Thyroid gland (tissue), 4 donors: Measurements from ENCODE around the gene NOX5. TPM values are rescaled to one million over a fixed set of nuclear protein-coding genes. Genes with fewer than 3 reads are reported as not detected.

Experiments
- DNase-seq, 2 donors: peaks; one replicate each; pipeline ENCODE4 v3.0.0-alpha.2; 2019
- H3K27ac ChIP-seq, 3 donors: fragments of 200-600 bp; sonication (generic); 1 replicate in 2 of 3; 2 replicates in 1 of 3; pipeline ENCODE4 v1.5.1; 2016 to 2019; ENCODE audit warnings: mild to moderate bottlenecking in 1 of 3, moderate library complexity in 1 of 3
- H3K27me3 ChIP-seq: fragments of 200-600 bp; sonication (generic); one replicate; pipeline ENCODE4 v1.5.1; 2019
- H3K36me3 ChIP-seq, 2 donors: fragments of 200-600 bp; sonication (generic); one replicate each; pipeline ENCODE4 v1.5.1; 2016 to 2019
- H3K4me1 ChIP-seq, 2 donors: fragments of 200-600 bp; sonication (generic); one replicate each; pipeline ENCODE4 v1.5.1; 2017 to 2019
- H3K4me3 ChIP-seq, 3 donors: fragments of 200-600 bp; sonication (generic); replicated peaks in 1 of 3; 1 replicate in 2 of 3; 2 replicates in 1 of 3; pipeline ENCODE4 v1.5.1; 2016; ENCODE audit warnings: mild to moderate bottlenecking in 1 of 3
- H3K9me3 ChIP-seq: fragments of 200-600 bp; sonication (generic); one replicate; pipeline ENCODE4 v1.5.1; 2017
- CTCF ChIP-seq, 6 experiments: fragments of 200-600 bp in 3 of 6; fragments of 450-650 bp in 3 of 6; sonication (generic) in 3 of 6; IDR thresholded peaks; one replicate each; pipeline ENCODE4 v1.5.1; 2016 to 2019; ENCODE audit warnings: antibody characterized with exemption in 6 of 6, mild to moderate bottlenecking in 2 of 6, inconsistent platforms in 1 of 6, moderate library complexity in 1 of 6
- POLR2A ChIP-seq, 2 donors: fragments of 450-650 bp; IDR thresholded peaks; one replicate each; pipeline ENCODE4 v1.6.1; 2017; ENCODE audit warnings: antibody characterized with exemption in 2 of 2, mild to moderate bottlenecking in 2 of 2, moderate library complexity in 1 of 2
- WGBS, 2 donors: methylation state at CpG; one replicate each; pipeline ENCODE4 v1.1.5; 2017; 5-methylcytosine and 5-hydroxymethylcytosine counted together
- intact Hi-C: fragments of 100-400 bp; cut with DNase I; formaldehyde crosslinking; loops from one replicate; pipeline ENCODE4 v1.15.1; 2023
- total RNA-seq, 4 donors: library from RNA; depleted of rRNA; stranded (reverse); fragments of >200 nt; gene quantifications; one replicate each; pipeline ENCODE4 v1.2.3, GENCODE V29; 2016

The NOX5 gene
- total RNA-seq, 4 donors from 2014 or later: 0.22 to 0.88 (median 0.50) TPM

DNA sequence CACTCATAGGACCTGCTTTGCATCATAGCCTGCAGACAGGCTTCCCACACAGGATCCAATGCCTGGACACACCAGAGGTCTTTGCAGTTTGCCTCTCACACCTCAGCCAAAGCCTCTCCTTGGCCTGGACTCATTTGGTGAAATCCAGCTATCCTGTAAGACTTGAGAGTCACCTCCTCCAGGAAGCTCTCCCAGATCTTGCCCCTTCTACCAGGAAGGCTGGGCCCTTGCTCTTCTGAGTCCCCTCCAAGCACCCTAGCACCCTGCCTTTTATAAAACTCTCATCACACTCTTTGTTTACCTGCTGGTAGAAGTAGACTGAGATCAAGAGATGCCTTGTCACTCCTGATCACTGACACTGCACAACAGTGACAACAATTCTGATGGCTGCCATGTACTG, 79.1 kb downstream of the NOX5 start:
- Histone ChIP-seq H3K36me3 (no peaks in the 10 kb centered on the region), H3K4me3 (no peak overlapping the region), H3K27me3 (no peaks in the 10 kb centered on the region), H3K9me3 (no peaks in the 10 kb centered on the region), H3K4me1 (no peaks in the 10 kb centered on the region), H3K27ac (no peak overlapping the region)
- no peak for TF ChIP-seq CTCF (IDR thresholded peaks at IDR 0.05)
- no peak for TF ChIP-seq POLR2A (IDR thresholded peaks at IDR 0.05)
- no peak for DNase-seq
- intact Hi-C loops: no loop called here

- Histone ChIP-seq H3K36me3 (no peaks in the 10 kb centered on the region), H3K27ac (no peak overlapping the region), H3K4me1 (no peaks in the 10 kb centered on the region), H3K9me3 (no peaks in the 10 kb centered on the region), H3K4me3 (no peak overlapping the region), H3K27me3 (no peaks in the 10 kb centered on the region)
- no peak for DNase-seq
- intact Hi-C loops: no loop called here
- TF ChIP-seq CTCF (IDR thresholded peaks at IDR 0.05): no peak
- TF ChIP-seq POLR2A (IDR thresholded peaks at IDR 0.05): no peak
- WGBS, 2 donors: 68 to 71% methylated on average over 8 of the region's 8 CpGs
These were observed 79.8 kb downstream of the NOX5 start for GRCh38 chr15:69094124-69094921.

GRCh38 chr15:69095274-69095673, 80.8 kb downstream of the NOX5 start:
- Histone ChIP-seq H3K4me1 (no peaks in the 10 kb centered on the region), H3K36me3 (no peaks in the 10 kb centered on the region), H3K27me3 (no peaks in the 10 kb centered on the region), H3K4me3 (no peak overlapping the region), H3K27ac (no peak overlapping the region), H3K9me3 (no peaks in the 10 kb centered on the region)
- 95 to 100% methylated on average over 1 of the region's 1 CpG for WGBS, 2 donors
- intact Hi-C loops: no loop called here
- no peak for DNase-seq
- TF ChIP-seq POLR2A (IDR thresholded peaks at IDR 0.05) (no peak), CTCF (IDR thresholded peaks at IDR 0.05) (no peak)

DNA sequence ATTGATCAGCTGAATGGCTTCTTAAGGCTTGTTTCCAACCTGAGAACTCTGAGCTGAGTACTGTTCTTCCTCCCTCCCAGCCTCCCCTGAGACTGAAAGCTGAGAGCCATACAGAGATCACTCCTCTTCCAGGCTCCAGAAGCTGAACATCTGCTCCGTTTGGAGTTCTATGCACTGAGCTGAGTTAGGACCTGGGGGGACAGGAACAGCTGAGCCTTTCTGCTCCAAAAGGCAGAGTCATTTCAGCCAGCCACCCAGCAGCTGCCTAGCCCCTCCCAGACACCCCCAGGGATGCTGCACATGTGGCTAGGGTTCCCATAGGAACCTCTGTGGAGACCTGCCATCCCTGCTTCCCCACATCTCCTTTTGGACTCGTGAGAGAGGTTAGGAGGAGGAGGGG, 81.7 kb downstream of the NOX5 start:
- TF ChIP-seq CTCF (IDR thresholded peaks at IDR 0.05) (no peak), POLR2A (IDR thresholded peaks at IDR 0.05) (no peak)
- Histone ChIP-seq H3K4me1 (no peaks in the 10 kb centered on the region), H3K36me3 (no peaks in the 10 kb centered on the region), H3K9me3 (no peaks in the 10 kb centered on the region), H3K27me3 (no peaks in the 10 kb centered on the region), H3K4me3 (no peak overlapping the region), H3K27ac (no peak overlapping the region)
- DNase-seq: no peak
- intact Hi-C loops: no loop called here
- WGBS, 2 donors: 36 to 61% methylated on average over 2 of the region's 2 CpGs

DNA sequence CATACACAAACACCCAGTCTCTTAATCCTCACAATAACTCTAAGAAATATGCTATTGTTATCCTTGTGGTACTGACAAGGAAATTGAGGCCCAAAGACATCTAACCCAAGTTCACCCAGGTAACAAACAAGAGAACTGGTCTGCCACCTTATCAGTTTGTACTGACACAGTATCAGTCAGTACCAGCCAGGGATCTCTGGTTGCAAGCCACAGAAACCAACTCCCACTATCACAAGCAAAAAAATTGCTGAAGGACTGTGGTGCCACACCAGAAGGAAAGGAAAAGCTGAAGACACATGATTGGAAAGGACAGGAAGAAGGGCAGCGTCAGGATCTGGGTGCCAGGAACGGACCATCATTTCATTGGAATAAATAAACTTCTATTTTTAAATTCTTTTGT, 82.1 kb downstream of the NOX5 start:
- TF ChIP-seq CTCF (IDR thresholded peaks at IDR 0.05): no peak
- no peak for TF ChIP-seq POLR2A (IDR thresholded peaks at IDR 0.05)
- 71 to 95% methylated on average over 2 of the region's 2 CpGs for WGBS, 2 donors
- H3K27ac ChIP-seq: no peak overlapping the region

More for the DNA sequence above, 82.1 kb downstream of the NOX5 start:
- Histone ChIP-seq H3K36me3 (no peaks in the 10 kb centered on the region), H3K27me3 (no peaks in the 10 kb centered on the region), H3K4me3 (no peak overlapping the region), H3K4me1 (no peaks in the 10 kb centered on the region), H3K9me3 (no peaks in the 10 kb centered on the region)
- intact Hi-C loops: no loop called here
- DNase-seq: no peak
